ENCODE measurements around the gene PSME1. TPM values are rescaled to one million over a fixed set of nuclear protein-coding genes. Genes with fewer than 3 reads are reported as not detected.

PSME1 gene
- total RNA-seq, 2 donors from 2014 or later = 78.4 to 93.7 TPM

DNA sequence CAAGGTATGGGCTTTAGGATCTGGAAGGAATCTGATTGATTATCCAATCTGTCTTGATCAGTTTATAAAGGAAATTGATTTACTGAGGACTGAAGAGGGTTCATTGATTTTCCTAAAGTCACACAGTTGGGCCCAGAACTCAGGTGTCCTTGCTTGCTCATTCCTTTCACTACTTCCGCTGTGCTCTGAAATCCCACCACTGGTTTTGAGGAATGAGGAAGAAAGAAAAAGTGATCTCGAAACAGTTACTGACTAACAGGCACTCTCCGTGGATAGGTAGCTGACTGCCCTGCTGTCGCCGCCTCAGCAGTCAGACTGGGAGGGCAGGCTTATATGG lies 5.6 kb upstream of the PSME1 start, which contains the start of gene FITM1:
Gene FITM1 (plus strand): TSS at position 280 of the 337 bp plus-strand sequence. CDS start 905 bp downstream, outside the sequence.
- no peaks in the 10 kb centered on the region for H3K36me3 ChIP-seq (replicated peaks in 1 of 2; ENCODE audit: insufficient read depth in 1 of 2, low read depth in 2 of 2)
- no peaks in the 10 kb centered on the region for H3K9me3 ChIP-seq
- TF ChIP-seq CTCF (IDR thresholded peaks at IDR 0.05) (no peak), POLR2A (IDR thresholded peaks at IDR 0.05) (no peak)
- peaks cover 35% of the 10 kb centered on the region for H3K4me1 ChIP-seq
- intact Hi-C loops (cut with DNase I) = no loop called here
- WGBS, 2 donors = 59 to 92% methylated on average over 5 of the region's 5 CpGs
- H3K27ac ChIP-seq = peak within 1 kb of the TSS; percentile 85 to 96 (median 92)
- no peaks in the 10 kb centered on the region for H3K27me3 ChIP-seq
- no peak within 1 kb of the TSS for H3K4me3 ChIP-seq
- DNase-seq (no peak), ATAC-seq (no peak)

- no peaks in the 10 kb centered on the region for H3K36me3 ChIP-seq (replicated peaks in 1 of 2; ENCODE audit: insufficient read depth in 1 of 2, low read depth in 2 of 2)
- ATAC-seq = peak; percentile 57
- 6 to 25% methylated on average over 5 to 7 of the region's 7 CpGs for WGBS, 2 donors
- peak; percentile 78 to 93 (median 90) for DNase-seq
- peaks cover 37% of the 10 kb centered on the region for H3K4me1 ChIP-seq
- no peaks in the 10 kb centered on the region for H3K27me3 ChIP-seq
- intact Hi-C loops (cut with DNase I) = no loop called here
- H3K4me3 ChIP-seq = no peak overlapping the region
- no peaks in the 10 kb centered on the region for H3K9me3 ChIP-seq
- H3K27ac ChIP-seq = peak overlapping the region; percentile 85 to 96 (median 92)
- TF ChIP-seq CTCF (IDR thresholded peaks at IDR 0.05) (no peak), POLR2A (IDR thresholded peaks at IDR 0.05) (peak in 2 of 3 donors; percentile 40 to 59)
These were observed 5.1 kb upstream of the PSME1 start for GRCh38 chr14:24130717-24131548.

DNA sequence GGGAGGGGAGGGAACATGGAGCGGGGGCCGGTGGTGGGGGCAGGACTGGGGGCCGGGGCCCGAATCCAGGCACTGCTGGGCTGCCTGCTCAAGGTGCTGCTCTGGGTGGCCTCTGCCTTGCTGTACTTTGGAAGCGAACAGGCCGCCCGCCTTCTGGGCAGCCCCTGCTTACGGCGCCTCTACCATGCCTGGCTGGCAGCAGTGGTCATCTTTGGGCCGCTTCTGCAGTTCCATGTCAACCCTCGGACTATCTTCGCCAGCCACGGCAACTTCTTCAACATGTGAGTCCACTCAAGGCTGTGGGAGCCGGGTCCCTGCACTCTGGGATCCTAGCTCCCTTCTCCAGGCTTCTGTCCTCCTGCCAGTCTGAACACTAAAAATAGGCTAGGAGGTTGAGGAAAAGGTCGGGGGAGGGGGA lies 4.4 kb upstream of the PSME1 start:
- Histone ChIP-seq H3K27ac (peak overlapping the region; percentile 85 to 96 (median 92)), H3K36me3 (replicated peaks in 1 of 2; ENCODE audit: insufficient read depth in 1 of 2, low read depth in 2 of 2) (no peaks in the 10 kb centered on the region), H3K4me3 (no peak overlapping the region), H3K4me1 (peaks cover 39% of the 10 kb centered on the region), H3K27me3 (no peaks in the 10 kb centered on the region), H3K9me3 (no peaks in the 10 kb centered on the region)
- WGBS, 2 donors = 45 to 53% methylated on average over 8 to 12 of the region's 15 CpGs
- no peak for ATAC-seq
- TF ChIP-seq CTCF (IDR thresholded peaks at IDR 0.05) (no peak), POLR2A (IDR thresholded peaks at IDR 0.05) (no peak)
- DNase-seq = no peak
- intact Hi-C loops (cut with DNase I) = no loop called here

DNA sequence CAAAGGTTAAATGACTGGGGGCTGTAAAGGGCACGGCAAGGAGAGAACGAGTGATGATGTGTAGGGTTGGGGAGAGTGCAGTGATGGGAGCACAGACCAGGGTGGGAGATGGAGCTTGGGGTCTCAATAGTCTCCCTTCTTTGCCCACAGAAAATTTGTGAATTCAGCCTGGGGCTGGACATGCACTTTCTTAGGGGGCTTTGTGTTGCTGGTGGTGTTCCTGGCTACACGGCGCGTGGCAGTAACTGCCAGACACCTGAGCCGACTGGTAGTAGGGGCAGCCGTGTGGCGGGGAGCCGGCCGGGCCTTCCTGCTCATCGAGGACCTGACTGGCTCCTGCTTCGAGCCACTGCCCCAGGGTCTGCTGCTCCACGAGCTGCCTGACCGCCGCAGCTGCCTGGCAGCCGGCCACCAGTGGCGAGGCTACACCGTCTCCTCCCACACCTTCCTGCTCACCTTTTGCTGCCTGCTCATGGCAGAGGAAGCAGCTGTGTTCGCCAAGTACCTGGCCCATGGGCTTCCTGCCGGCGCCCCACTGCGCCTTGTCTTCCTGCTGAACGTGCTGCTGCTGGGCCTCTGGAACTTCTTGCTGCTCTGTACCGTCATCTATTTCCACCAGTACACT lies 3.8 kb upstream of the PSME1 start:
- DNase-seq (peak; percentile 76 to 90 (median 85)), ATAC-seq (peak; percentile 18)

More for the DNA sequence above, 3.8 kb upstream of the PSME1 start:
- H3K9me3 ChIP-seq = no peaks in the 10 kb centered on the region
- intact Hi-C loops (cut with DNase I) = no loop called here
- no peaks in the 10 kb centered on the region for H3K36me3 ChIP-seq (replicated peaks in 1 of 2; ENCODE audit: insufficient read depth in 1 of 2, low read depth in 2 of 2)
- TF ChIP-seq POLR2A (IDR thresholded peaks at IDR 0.05) = peak; percentile 53 to 61 (median 58)
- TF ChIP-seq CTCF (IDR thresholded peaks at IDR 0.05) = no peak
- WGBS, 2 donors = 27 to 49% methylated on average over 13 to 24 of the region's 24 CpGs
- H3K27me3 ChIP-seq = no peaks in the 10 kb centered on the region
- peak overlapping the region; percentile 85 to 96 (median 92) for H3K27ac ChIP-seq
- peaks cover 46% of the 10 kb centered on the region for H3K4me1 ChIP-seq
- no peak overlapping the region for H3K4me3 ChIP-seq
